Loucy (cell line): ENCODE results near the gene IDH1.

Experiments
- H2AFZ ChIP-seq: fragments of 200-600 bp; sonication (generic); 2 replicates; pipeline ENCODE4 v1.6.0; 2016; ENCODE audit warnings: antibody characterized with exemption, mild to moderate bottlenecking, low read length, moderate library complexity
- H3F3A ChIP-seq: fragments of 200-600 bp; 2 replicates; pipeline ENCODE4 v1.6.0; 2016; ENCODE audit warnings: antibody characterized with exemption, low read depth, mild to moderate bottlenecking
- H3K27me3 ChIP-seq: fragments of 200-600 bp; sonication (generic); 2 replicates; pipeline ENCODE4 v1.6.1; 2014; ENCODE audit warnings: low read length, mild to moderate bottlenecking; ENCODE audit not compliant: insufficient read depth, poor library complexity, severe bottlenecking
- H3K36me3 ChIP-seq: fragments of 200-600 bp; sonication (generic); 2 replicates; pipeline ENCODE4 v1.6.1; 2016; ENCODE audit warnings: low read length; ENCODE audit not compliant: insufficient read depth
- H3K4me1 ChIP-seq: fragments of 200-600 bp; sonication (generic); 2 replicates; pipeline ENCODE4 v1.5.1; 2014; ENCODE audit warnings: low read length, mild to moderate bottlenecking; ENCODE audit not compliant: insufficient read depth, poor library complexity, severe bottlenecking
- H3K4me2 ChIP-seq: fragments of 200-600 bp; sonication (generic); 2 replicates; pipeline ENCODE4 v1.6.0; 2014; ENCODE audit warnings: antibody characterized with exemption, low read length, low read depth, mild to moderate bottlenecking; ENCODE audit not compliant: poor library complexity, severe bottlenecking
- H3K4me3 ChIP-seq: fragments of 200-600 bp; sonication (generic); 2 replicates; pipeline ENCODE4 v1.5.1; 2014; ENCODE audit warnings: low read length, mild to moderate bottlenecking, mixed read lengths; ENCODE audit not compliant: poor library complexity, severe bottlenecking
- H3K79me2 ChIP-seq: fragments of 200-600 bp; sonication (generic); 2 replicates; pipeline ENCODE4 v1.6.1; 2014; ENCODE audit warnings: low read length; ENCODE audit not compliant: insufficient read depth
- H3K9ac ChIP-seq: fragments of 200-600 bp; sonication (generic); 2 replicates; pipeline ENCODE4 v1.6.0; 2014; ENCODE audit warnings: mild to moderate bottlenecking, low read depth, low read length, moderate library complexity; ENCODE audit not compliant: poor library complexity, severe bottlenecking
- H3K9me2 ChIP-seq: fragments of 200-600 bp; sonication (generic); replicated peaks from 2 replicates; pipeline ENCODE4 v1.6.1; 2016; ENCODE audit warnings: low read depth, low read length, mixed read lengths
- H3K9me3 ChIP-seq: fragments of 200-600 bp; sonication (generic); 2 replicates; pipeline ENCODE4 v1.6.1; 2014; ENCODE audit warnings: mild to moderate bottlenecking, antibody characterized with exemption, low read length, low read depth; ENCODE audit not compliant: insufficient read depth
- H4K20me1 ChIP-seq: fragments of 200-600 bp; sonication (generic); 2 replicates; pipeline ENCODE4 v1.6.0; 2014; ENCODE audit warnings: antibody characterized with exemption, low read length, mild to moderate bottlenecking; ENCODE audit not compliant: insufficient read depth, poor library complexity, severe bottlenecking
- CTCF ChIP-seq: fragments of 200-600 bp; sonication (generic); conservative IDR thresholded peaks from 2 replicates; pipeline ENCODE4 v1.5.1; 2014; ENCODE audit warnings: mild to moderate bottlenecking, antibody characterized with exemption, low read length
- EZH2phosphoT487 ChIP-seq: fragments of 200-600 bp; IDR thresholded peaks from 2 replicates; pipeline ENCODE4 v1.6.1; 2018; ENCODE audit warnings: antibody characterized with exemption, mild to moderate bottlenecking, moderate library complexity, borderline replicate concordance

Gene IDH1

GRCh38 chr2:208252716-208253492 lies 2.0 kb downstream of the IDH1 start:
- Histone ChIP-seq H3K79me2 (peaks cover 73% of the 10 kb centered on the region), H3K4me3 (peak overlapping the region; percentile 94), H2AFZ (no peak overlapping the region), H3K36me3 (peaks cover 38% of the 10 kb centered on the region), H3K9me2 (no peaks in the 10 kb centered on the region), H3F3A (no peaks in the 10 kb centered on the region), H3K9me3 (no peaks in the 10 kb centered on the region), H3K9ac (peak overlapping the region; percentile 92), H3K27me3 (no peaks in the 10 kb centered on the region), H3K4me1 (peaks cover 68% of the 10 kb centered on the region), H3K4me2 (peak overlapping the region; percentile 94), H4K20me1 (peaks cover 53% of the 10 kb centered on the region)
- TF ChIP-seq CTCF (no peak), EZH2phosphoT487 (no peak)

- H3K36me3 ChIP-seq = peaks cover 52% of the 10 kb centered on the region
Observed at GRCh38 chr2:208251098-208251497, 3.8 kb downstream of the IDH1 start.

GRCh38 chr2:208250388-208250787 lies 4.5 kb downstream of the IDH1 start:
- Histone ChIP-seq H3K9me2 (no peaks in the 10 kb centered on the region), H3K9ac (peak overlapping the region; percentile 92), H3K36me3 (peaks cover 58% of the 10 kb centered on the region), H2AFZ (no peak overlapping the region), H3K27me3 (no peaks in the 10 kb centered on the region), H3K4me1 (peaks cover 72% of the 10 kb centered on the region), H3K4me3 (peak overlapping the region; percentile 94), H3K79me2 (peaks cover 74% of the 10 kb centered on the region), H3K9me3 (no peaks in the 10 kb centered on the region), H4K20me1 (peaks cover 53% of the 10 kb centered on the region), H3K4me2 (peak overlapping the region; percentile 94), H3F3A (no peaks in the 10 kb centered on the region)
- TF ChIP-seq EZH2phosphoT487 = no peak
- TF ChIP-seq CTCF = no peak

More at GRCh38 chr2:208251098-208251497, 3.8 kb downstream of the IDH1 start:
- Histone ChIP-seq H3K9me2 (no peaks in the 10 kb centered on the region), H2AFZ (no peak overlapping the region), H3F3A (no peaks in the 10 kb centered on the region), H3K4me2 (peak overlapping the region; percentile 94), H3K27me3 (no peaks in the 10 kb centered on the region), H4K20me1 (peaks cover 53% of the 10 kb centered on the region), H3K4me1 (peaks cover 77% of the 10 kb centered on the region), H3K9ac (peak overlapping the region; percentile 92), H3K9me3 (no peaks in the 10 kb centered on the region), H3K4me3 (peak overlapping the region; percentile 94), H3K79me2 (peaks cover 78% of the 10 kb centered on the region)
- TF ChIP-seq EZH2phosphoT487 (no peak), CTCF (no peak)
